IPS-11a (cell line): ENCODE data around the gene FARS2.

Experiments
- H3K4me3 ChIP-seq: one replicate; pipeline ENCODE4 v1.5.1; 2013; ENCODE audit warnings: low read depth, low read length, control low read depth

FARS2 gene

GRCh38 chr6:5707281-5708045 lies 446.1 kb downstream of the FARS2 start:
- H3K4me3 ChIP-seq = no peak overlapping the region

GRCh38 chr6:5710516-5710915 lies 449.2 kb downstream of the FARS2 start:
- H3K4me3 ChIP-seq = no peak overlapping the region

- H3K4me3 ChIP-seq = no peak overlapping the region
Measured at GRCh38 chr6:5710936-5711335, 449.6 kb downstream of the FARS2 start.

GRCh38 chr6:5712349-5713215 lies 451.3 kb downstream of the FARS2 start:
- H3K4me3 ChIP-seq = no peak overlapping the region

GRCh38 chr6:5713519-5713918 lies 452.2 kb downstream of the FARS2 start:
- H3K4me3 ChIP-seq = no peak overlapping the region

GRCh38 chr6:5718231-5718947 lies 457.1 kb downstream of the FARS2 start:
- H3K4me3 ChIP-seq = no peak overlapping the region

GRCh38 chr6:5723841-5724691 lies 462.8 kb downstream of the FARS2 start:
- no peak overlapping the region for H3K4me3 ChIP-seq

GRCh38 chr6:5724911-5725310 lies 463.6 kb downstream of the FARS2 start:
- no peak overlapping the region for H3K4me3 ChIP-seq

- H3K4me3 ChIP-seq = no peak overlapping the region
Measured at GRCh38 chr6:5726976-5727718, 465.8 kb downstream of the FARS2 start.

- no peak overlapping the region for H3K4me3 ChIP-seq
Measured at GRCh38 chr6:5728351-5729079, 467.2 kb downstream of the FARS2 start.

- no peak overlapping the region for H3K4me3 ChIP-seq
Measured at GRCh38 chr6:5729080-5729434, 467.7 kb downstream of the FARS2 start.

GRCh38 chr6:5729813-5730517 lies 468.7 kb downstream of the FARS2 start:
- no peak overlapping the region for H3K4me3 ChIP-seq

GRCh38 chr6:5730585-5731263 lies 469.4 kb downstream of the FARS2 start:
- H3K4me3 ChIP-seq = no peak overlapping the region

GRCh38 chr6:5731435-5731834 lies 470.1 kb downstream of the FARS2 start:
- H3K4me3 ChIP-seq = no peak overlapping the region

- H3K4me3 ChIP-seq = no peak overlapping the region
Measured at GRCh38 chr6:5732496-5732895, 471.2 kb downstream of the FARS2 start.

- H3K4me3 ChIP-seq = no peak overlapping the region
Measured at GRCh38 chr6:5736016-5736738, 474.9 kb downstream of the FARS2 start.

GRCh38 chr6:5737460-5737859 lies 476.1 kb downstream of the FARS2 start:
- H3K4me3 ChIP-seq = no peak overlapping the region
